GOT3 (cell line): ENCODE results near the gene ISOC2.

Experiments
- DNase-seq: peaks from one replicate; lab custom pipeline; 2025; ENCODE audit warnings: mixed read lengths; lab: John Stamatoyannopoulos, UW

Gene ISOC2

GRCh38 chr19:55489711-55490477, 28.5 kb upstream of the ISOC2 start:
- no peak for DNase-seq

GRCh38 chr19:55488986-55489710, 27.7 kb upstream of the ISOC2 start:
- no peak for DNase-seq

GRCh38 chr19:55487924-55488687, 26.7 kb upstream of the ISOC2 start, which contains the start of gene SSC5D:
TSS of gene SSC5D (plus strand) at chr19:55488436. CDS start at chr19:55488590, 154 bp downstream.
- DNase-seq: no peak

- DNase-seq: peak; percentile 64
Measured at GRCh38 chr19:55486971-55487923, 25.8 kb upstream of the ISOC2 start.

DNA sequence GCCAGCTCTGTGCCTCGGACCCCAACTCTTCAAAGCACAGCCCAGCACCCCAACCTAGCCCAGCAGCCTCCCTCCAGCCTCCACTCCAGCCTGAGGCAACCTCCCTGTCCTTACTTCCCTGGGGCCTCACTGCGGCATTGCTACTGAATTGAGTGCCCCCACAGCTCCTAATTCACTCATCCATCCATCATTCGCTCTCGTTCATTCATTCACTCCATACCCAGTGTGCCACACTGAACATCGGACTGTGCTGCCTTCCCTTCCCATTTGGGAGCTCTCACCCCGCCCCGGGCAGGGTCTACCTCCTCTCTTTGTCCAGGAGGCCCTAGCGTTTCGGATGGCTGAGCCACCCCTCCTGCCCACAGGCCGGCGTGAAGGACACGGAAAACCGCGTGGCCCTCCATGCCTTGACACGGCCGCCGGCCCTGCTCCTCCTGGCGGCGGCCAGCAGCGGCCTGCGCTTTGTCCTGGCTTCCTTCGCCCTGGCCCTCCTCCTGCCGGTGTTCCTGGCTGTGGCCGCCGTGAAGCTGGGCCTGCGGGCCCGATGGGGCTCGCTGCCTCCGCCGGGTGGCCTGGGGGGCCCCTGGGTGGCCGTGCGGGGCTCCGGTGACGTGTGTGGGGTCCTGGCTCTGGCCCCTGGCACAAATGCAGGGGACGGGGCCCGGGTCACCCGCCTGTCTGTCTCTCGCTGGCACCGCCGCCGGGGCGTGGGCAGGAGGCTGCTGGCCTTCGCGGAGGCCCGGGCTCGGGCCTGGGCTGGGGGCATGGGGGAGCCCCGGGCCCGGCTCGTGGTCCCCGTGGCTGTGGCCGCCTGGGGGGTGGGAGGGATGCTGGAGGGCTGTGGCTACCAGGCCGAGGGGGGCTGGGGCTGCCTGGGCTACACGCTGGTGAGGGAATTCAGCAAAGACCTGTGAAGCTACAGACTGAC, 24.9 kb upstream of the ISOC2 start:
- DNase-seq: no peak

GRCh38 chr19:55485439-55486011, 24.1 kb upstream of the ISOC2 start:
- no peak for DNase-seq

DNA sequence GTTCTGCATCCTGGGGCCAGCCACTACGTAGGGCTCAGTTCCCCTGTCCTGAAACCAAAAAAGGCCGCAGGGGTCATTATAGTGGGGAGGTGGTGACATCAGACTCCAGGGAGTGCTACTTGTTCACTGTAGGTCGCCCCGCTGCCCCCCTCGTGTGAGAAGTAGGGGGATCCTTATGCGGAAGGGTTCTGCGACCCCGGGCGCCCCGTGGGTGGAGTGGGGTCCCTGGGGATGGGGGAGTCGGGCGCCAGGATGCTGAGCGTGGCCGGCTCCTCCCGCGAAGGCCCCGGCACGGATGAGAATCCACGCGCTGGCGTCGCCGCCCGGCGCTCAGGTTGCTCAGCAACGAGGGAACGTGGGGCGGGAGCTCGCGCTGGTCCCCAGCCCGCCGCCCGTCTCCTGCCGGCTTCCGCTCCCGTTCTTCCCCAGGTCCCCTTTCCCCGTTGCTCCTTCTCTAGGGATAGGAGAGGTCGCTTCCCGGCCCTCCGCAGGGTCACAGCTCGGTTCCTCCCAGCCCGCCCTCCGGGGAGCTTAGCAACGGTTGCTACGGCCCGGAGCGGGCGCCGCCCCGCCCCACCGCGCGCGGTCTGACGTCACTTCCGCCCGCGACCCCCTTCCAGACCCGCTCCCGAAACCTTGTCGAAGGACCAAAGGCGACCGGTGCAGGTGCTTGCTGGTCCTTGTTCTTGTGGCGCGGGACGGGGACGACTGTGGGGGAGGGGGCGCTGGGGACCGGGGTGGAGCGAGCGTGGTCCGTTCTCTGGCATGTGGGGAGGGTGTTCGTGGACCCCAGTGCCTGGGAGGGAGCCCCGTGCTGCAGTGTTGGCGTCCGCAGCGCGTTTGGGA, 23.4 kb upstream of the ISOC2 start, which contains the start of gene NAT14:
TSS of gene NAT14 (plus strand) at position 596 of the 846 bp plus-strand sequence. CDS start 521 bp downstream, outside the sequence.
- DNase-seq: peak; percentile 21

DNA sequence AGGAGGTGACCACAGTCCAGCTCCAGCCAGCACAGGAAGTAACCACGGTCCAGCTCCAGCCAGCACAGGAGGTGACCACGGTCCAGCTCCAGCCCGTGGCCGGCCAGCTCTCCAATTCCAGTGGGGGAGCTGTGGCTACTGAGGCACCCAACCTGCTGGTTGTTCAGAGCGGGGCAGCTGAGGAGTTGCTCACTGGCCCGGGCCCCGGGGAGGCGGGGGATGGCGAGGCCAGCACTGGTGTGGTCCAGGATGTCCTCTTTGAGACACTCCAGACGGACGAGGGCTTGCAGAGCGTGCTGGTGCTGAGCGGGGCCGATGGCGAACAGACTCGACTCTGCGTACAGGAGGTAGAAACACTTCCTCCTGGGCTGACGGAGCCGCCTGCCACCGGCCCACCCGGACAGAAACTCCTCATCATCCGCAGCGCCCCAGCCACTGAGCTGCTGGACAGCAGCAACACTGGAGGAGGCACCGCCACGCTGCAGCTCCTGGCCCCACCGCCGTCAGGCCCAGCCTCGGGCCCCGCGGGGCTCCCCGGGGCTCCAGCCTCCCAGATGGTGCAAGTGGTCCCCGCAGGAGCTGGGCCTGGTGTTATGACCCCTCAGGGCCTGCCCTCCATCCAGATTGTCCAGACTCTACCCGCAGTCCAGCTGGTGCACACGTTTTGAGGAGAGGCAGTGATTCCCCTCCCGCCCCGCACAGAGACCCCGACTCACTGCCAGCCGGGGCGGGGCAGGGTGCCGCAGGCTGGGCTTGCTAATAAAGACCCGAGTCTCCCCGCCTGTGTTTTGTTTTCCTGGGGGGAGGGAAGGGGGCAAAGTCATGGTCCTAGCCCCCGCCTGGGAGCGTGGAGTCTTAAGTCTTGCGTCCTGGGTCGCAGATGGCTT, 22.5 kb upstream of the ISOC2 start:
- no peak for DNase-seq

DNA sequence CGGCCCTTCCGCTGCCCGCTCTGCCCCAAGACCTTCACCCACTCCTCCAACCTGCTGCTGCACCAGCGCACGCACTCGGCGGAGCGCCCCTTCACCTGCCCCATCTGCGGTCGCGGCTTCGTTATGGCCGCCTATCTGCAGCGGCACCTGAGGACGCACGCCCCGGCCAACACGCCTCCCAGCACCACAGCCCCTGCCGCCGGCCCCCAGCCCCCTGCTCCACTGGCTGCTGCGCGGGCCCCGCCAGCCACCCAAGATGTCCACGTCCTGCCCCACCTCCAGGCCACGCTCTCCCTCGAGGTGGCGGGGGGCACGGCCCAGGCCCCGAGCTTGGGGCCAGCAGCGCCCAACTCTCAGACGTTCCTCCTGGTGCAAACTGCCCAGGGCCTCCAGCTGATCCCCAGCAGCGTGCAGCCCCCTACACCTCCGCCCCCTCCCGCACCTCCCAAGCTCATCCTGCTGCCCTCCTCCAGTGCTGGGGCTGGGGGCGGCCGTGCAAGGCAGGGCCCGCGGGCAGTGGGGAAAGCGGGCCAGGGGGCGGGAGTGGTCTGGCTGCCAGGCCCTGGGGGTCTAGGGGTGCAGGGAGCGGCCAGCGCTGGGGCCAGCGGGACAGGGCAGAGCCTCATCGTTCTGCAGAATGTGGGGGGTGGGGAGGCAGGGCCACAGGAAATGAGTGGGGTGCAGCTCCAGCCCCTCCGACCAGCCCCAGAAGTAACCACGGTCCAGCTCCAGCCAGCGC, 21.7 kb upstream of the ISOC2 start:
- DNase-seq: no peak

DNA sequence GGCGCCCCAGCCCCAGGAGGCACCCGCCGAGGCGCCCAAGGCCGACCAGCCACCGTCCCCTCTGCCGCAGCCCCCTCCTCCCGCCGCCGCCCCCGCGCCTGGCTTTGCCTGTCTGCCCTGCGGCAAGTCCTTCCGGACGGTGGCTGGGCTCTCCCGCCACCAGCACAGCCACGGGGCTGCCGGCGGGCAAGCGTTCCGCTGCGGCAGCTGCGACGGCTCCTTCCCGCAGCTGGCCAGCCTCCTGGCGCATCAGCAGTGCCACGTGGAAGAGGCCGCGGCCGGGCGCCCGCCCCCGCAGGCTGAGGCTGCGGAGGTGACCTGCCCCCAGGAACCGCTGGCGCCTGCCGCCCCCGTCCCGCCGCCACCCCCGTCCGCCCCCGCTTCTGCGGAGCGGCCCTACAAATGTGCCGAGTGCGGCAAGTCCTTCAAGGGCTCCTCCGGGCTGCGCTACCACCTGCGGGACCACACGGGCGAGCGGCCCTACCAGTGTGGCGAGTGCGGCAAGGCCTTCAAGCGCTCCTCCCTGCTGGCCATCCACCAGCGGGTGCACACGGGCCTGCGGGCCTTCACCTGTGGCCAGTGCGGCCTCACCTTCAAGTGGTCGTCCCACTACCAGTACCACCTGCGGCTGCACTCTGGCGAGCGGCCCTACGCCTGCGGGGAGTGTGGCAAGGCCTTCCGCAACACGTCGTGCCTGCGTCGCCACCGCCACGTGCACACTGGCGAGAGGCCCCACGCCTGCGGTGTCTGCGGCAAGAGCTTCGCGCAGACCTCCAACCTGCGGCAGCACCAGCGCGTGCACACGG, 20.9 kb upstream of the ISOC2 start:
- no peak for DNase-seq

- no peak for DNase-seq
Measured at GRCh38 chr19:55481794-55482155, 20.3 kb upstream of the ISOC2 start.

DNA sequence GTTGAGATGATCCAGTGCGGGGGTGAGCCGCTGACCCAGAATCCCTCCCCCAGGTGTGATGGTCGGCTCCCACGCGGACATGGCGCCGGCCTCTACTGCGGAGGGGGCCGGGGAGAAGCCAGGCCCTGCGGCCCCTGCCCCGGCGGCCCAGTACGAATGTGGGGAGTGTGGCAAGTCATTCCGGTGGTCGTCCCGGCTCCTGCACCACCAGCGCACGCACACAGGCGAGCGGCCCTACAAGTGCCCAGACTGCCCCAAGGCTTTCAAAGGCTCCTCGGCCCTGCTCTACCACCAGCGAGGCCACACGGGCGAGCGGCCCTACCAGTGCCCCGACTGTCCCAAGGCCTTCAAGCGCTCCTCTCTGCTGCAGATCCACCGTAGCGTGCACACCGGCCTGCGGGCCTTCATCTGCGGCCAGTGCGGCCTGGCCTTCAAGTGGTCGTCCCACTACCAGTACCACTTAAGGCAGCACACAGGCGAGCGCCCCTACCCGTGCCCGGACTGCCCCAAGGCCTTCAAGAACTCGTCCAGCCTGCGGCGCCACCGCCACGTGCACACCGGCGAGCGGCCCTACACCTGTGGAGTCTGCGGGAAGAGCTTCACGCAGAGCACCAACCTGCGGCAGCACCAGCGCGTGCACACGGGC, 19.8 kb upstream of the ISOC2 start:
- no peak for DNase-seq

- no peak for DNase-seq
Measured at GRCh38 chr19:55479451-55480230, 18.2 kb upstream of the ISOC2 start.

DNA sequence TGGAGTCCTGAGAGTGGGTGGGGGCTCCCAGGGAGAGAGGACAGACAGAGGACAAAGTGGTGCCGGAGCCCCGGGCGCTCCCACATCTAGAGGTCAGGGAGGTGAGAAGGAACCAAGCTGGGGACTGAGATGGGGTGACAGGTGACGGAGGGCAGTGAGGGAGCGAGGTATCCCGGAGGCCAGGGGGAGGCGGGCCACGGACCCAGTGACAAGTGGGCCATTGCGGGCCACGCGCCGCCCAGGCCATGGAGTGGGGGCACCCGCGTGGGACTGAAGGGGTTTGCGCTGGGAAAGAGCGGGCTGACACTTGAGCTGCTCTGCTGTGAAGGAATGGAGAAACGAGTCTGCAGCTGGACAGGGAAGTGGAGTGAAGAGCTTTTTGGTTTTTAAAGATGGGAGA, 17.6 kb upstream of the ISOC2 start:
- DNase-seq: no peak

GRCh38 chr19:55478364-55478763, 16.9 kb upstream of the ISOC2 start:
- DNase-seq: no peak
